Esophagus muscularis mucosa (tissue), 4 donors: ENCODE results near the gene ZNF641.

Experiments
- EP300 ChIP-seq: sonication (generic); formaldehyde crosslinking; IDR thresholded peaks from one replicate; pipeline ENCODE4 v1.6.1; 2017; ENCODE audit warnings: antibody characterized with exemption
- POLR2A ChIP-seq: fragments of 450-650 bp; IDR thresholded peaks from one replicate; pipeline ENCODE4 v1.6.1; 2017; ENCODE audit warnings: antibody characterized with exemption, moderate library complexity, mild to moderate bottlenecking, low read depth
- POLR2AphosphoS5 ChIP-seq, 2 donors: sonication (generic); formaldehyde crosslinking; IDR thresholded peaks; one replicate each; pipeline ENCODE4 v1.6.1; 2017; ENCODE audit warnings: antibody characterized with exemption in 2 of 2
- TF ChIP-seq, protein P1 (sequence below), 3 experiments: fragments of 200-600 bp in 2 of 3; fragments of 450-650 bp in 1 of 3; sonication (generic) in 2 of 3; IDR thresholded peaks; one replicate each; pipeline ENCODE4 v1.5.1; 2017 to 2019; ENCODE audit warnings: antibody characterized with exemption in 3 of 3, mild to moderate bottlenecking in 2 of 3, moderate library complexity in 1 of 3

DNA sequence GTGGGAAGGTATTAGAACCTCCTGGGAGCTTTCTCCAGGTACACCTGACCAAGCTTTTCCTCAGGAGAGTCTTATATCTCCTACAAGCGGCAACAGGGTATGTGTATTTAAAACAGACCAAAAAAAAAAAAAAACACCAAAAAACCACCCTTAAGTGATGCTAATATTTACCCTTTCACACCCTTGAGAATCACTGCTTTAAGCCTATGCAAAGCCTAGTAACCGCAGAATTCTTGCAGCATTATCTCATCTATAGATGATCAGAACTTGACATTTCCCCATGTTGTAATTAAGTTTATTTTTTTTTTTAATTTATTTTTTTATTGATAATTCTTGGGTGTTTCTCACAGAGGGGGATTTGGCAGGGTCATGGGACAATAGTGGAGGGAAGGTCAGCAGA is 19.3 kb downstream of the ZNF641 start:
- TF ChIP-seq, protein P1, sequence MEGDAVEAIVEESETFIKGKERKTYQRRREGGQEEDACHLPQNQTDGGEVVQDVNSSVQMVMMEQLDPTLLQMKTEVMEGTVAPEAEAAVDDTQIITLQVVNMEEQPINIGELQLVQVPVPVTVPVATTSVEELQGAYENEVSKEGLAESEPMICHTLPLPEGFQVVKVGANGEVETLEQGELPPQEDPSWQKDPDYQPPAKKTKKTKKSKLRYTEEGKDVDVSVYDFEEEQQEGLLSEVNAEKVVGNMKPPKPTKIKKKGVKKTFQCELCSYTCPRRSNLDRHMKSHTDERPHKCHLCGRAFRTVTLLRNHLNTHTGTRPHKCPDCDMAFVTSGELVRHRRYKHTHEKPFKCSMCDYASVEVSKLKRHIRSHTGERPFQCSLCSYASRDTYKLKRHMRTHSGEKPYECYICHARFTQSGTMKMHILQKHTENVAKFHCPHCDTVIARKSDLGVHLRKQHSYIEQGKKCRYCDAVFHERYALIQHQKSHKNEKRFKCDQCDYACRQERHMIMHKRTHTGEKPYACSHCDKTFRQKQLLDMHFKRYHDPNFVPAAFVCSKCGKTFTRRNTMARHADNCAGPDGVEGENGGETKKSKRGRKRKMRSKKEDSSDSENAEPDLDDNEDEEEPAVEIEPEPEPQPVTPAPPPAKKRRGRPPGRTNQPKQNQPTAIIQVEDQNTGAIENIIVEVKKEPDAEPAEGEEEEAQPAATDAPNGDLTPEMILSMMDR (IDR thresholded peaks at IDR 0.05): no peak
- TF ChIP-seq POLR2A (no peak), POLR2AphosphoS5 (IDR thresholded peaks at IDR 0.05) (no peak), EP300 (no peak)
